NCI-H345 treated with DMSO at 0.1 percent for 48 hours (cell line): ENCODE measurements around the gene AMOTL1.
"Not testable (repeated sequence)": the region's sequence is repeated elsewhere in the genome, so short reads cannot be mapped to it uniquely, and the experiment has no call there.

Experiments
- DNase-seq: peaks from one replicate; lab custom pipeline; 2025; ENCODE audit not compliant: unreplicated experiment; lab: John Stamatoyannopoulos, UW

The AMOTL1 gene

DNA sequence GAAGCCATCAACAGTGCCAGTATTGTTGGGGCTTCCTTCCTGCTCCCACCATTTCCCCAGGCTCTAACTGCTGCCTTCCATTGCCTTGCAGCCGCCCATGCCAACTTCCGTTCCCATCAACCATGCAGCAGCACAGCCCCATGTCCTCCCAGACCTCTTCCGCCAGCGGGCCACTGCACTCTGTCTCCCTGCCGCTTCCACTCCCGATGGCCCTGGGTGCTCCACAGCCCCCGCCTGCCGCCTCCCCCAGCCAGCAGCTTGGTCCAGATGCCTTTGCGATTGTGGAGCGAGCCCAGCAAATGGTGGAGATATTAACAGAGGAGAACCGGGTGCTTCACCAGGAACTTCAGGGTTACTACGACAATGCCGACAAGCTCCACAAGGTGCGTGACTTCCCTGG, 53.3 kb downstream of the AMOTL1 start:
- no peak for DNase-seq

DNA sequence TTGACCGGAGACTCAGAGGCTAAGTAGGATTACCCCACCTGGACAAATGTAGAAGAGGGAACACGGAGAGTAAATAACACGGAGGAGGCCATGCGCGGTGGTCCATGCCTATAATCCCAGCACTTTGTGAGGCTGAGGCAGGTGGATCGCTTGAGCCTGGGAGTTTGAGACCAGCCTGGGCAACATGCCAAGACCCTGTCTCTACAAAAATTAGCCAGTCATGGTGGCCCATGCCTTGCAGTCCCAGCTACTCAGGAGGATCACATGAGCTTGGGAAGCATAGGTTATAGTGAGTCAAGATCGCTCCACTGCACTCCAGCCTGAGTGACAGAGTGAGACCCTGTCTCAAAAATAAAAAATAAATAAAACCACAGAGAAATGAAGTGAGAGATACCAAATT, 53.9 kb downstream of the AMOTL1 start:
- DNase-seq: no peak

DNA sequence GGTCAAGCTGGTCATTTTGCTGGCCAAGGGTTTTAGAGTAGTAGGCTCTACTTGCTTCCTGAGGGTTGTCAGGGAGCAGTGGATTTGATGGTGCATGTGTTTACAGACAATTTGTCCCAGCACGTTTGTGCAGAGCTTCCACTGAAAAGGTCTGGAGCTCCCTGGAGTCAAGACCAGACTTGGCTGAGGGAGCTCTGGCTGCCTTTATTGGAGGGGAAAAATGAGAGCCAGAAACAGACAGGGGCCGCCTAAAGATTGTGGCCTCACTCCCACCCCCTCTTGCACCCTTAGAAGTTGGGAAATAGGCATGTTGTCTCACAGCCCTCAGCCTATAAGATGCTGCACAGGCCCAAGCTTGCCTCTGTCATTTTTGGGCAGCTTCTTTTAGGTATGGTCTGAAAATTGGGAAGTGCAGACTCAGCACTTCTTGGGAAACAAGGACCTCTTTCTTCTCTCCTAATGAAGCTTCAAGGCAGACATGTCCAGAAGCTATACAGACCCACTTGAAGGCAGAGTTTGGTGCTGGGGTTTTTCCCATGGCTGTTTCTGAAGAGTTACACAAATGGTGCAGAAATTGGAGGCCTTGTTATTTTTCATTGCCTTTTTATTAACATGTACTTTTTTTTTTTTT, 55.1 kb downstream of the AMOTL1 start:
- no peak for DNase-seq

DNA sequence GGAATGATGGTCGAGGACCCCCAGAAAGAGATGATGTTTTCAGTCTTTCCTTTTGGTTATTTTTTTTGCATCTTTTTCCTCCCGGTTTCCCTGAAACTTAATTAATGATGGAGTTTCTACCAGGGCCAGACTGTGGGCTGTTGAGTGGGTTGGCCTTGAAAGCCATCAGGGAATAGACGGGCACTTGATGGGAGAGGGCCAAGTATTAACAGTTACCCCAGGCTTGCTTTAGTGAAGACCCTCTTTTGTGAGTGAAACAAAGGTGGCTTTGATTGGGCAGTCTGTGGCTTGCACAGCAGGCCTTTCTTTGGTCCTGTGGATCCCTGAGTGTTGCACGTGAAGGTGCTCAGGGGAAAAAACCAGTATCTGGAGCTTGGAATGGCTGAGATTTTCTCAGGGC, 56.9 kb downstream of the AMOTL1 start:
- no peak for DNase-seq

DNA sequence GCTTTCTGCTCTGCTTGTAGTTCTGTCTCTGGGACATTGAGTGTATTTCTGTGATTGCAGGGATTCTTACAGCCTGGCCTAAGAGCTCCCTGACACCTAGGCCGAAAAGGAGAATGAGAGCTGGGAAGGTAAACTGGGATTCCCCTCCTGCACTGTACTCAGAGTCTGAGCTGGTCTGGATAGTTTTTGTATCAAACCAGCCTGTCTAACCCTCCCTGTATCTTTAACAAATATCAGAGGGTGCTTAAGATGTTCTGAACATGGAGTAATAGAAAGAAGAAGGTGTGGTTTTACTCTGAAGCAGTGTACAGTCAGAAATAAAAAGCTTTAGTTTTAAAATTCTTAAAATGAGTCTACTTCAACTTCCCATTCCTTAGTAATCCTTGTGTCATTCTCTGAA, 57.3 kb downstream of the AMOTL1 start:
- DNase-seq: no peak

DNA sequence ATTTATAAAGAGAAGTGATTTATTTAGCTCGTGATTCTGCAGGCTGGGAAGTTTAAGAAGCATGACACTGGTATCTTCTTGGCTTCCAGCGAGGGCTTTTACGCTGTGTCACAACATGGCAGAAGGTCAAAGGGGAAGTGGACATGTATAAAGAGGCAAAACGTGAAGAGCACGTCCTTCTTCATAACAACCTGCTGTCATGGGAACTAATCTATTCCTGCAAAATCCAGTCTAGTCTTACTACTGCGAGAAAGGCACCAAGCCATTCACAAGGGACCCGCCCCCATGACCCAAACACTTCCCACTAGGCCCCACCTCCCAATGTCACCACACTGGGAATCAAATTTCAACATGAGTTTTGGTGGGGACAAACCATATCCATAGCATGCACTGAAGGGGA, 58.3 kb downstream of the AMOTL1 start:
- DNase-seq: no peak

DNA sequence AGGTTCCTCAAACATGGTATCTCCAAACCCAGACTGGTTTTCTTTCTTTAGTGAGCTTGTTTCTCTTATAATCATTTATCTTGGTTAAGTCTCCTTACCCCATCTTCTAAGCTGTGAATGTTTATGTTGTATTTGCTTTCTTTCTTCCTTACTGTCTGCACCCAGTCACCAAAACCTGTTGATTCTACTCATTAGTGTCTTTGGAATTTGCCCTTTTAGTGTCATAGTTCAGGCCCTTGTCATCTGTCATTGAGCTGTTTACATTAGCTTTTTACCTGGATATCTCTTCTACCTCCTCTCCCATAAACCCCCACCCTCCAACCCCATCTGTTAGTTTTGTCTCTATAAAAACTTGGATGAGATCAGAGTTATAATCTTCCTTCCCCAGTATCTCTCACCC, 59.9 kb downstream of the AMOTL1 start:
- DNase-seq: no peak

- no peak for DNase-seq
Measured at GRCh38 chr11:94830722-94831510, 62.8 kb downstream of the AMOTL1 start.

DNA sequence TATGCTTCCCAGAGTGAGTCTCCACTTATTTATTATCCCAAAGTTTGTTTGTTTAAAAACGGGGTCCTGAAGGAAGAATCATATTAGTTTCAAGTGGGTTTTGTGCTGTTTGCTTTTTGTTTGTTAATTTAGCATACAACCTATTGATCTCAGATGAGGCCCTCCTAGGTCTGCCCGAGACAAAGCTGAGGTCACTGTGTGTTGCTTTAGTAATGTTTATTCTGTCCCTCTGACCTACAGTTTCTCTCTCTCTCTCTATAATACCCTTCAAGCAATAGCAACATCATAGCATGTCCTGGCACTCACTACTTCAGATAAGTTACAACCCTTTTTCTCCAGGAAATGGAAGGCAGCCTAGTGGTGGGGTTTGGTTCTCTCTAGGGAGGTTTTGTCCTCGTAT, 63.4 kb downstream of the AMOTL1 start:
- DNase-seq: no peak

DNA sequence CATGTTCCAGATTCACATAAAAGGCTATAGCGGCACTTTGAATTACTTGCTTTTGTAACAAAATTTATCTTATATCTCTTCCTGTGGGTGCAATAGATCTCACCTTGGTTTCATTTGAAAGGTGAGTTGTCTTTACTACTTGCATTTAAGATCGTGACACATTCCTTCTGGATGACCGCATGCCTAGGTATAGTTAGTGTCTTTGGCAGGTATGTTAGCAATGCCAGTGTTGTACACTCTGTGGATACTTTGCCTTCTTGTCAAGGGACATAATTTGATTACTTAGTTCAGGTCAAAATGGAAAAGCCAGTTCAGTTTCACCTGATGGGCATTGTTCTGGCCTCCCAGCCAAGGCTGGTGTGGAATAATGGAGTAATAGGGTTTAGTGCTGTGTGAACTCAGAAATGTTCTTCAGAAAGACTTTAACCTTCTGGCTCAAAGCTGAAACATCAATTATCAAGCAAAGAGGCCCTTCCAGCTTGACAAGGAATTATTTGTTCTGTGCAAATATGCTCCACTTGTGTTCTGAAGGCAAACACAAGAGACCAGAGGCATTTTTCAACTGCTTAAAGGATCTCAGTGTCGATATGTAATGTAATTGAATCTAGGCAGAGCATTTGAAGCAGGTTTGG, 64.6 kb downstream of the AMOTL1 start:
- no peak for DNase-seq

DNA sequence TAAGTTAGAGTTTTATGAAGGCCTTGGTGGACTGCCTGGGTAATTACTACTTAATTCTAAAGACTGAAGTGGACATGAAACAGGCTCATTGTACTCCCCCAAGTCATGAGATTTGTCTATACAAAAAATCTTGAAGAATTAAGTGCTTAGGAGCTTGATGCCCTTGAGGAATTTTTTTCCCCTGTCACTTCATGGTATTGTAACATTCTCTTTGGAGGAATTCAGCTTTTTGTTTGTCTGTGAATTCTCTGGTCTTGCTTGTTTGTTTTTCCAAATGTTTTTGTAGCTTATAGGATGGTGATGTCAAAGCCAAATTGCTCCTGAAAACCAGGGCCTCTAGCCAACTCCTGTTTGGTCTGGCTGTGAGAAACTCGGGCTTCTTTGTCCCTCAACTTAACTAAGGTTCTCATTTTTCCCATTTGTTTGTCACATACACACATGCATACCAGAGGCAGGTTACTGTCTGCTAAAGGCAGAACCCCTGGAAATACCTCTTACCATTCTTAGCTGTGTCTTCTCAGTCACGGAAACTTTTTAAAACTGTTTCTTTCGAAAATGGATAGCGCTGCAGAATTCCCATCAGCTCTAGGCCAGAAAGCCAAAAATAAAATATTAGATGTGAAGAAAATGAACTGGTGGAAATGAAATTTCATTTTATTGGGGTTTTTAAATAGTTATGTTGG, 66.9 kb downstream of the AMOTL1 start:
- DNase-seq: no peak

- DNase-seq: no peak
Measured at GRCh38 chr11:94835594-94835927, 67.4 kb downstream of the AMOTL1 start.

DNA sequence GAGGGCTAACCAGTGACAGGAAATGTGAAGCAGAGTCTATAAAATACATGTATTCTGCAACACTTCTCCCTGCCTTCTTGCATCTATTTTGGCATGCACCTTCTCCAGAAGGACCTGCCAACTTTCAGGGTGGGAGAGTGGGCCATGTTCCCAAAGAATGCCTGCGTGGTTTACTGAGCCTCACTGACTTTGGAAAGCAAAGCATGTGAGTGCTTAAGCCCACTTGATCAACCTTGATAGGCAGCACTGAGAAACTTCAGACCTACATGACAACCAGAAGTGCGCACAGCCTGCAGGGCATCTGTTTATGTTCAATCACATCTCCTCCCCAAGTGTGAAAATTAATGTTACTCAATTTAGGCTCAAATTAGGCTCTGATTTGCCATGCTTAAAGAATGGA, 69.2 kb downstream of the AMOTL1 start:
- no peak for DNase-seq

GRCh38 chr11:94838027-94838731, 70.0 kb downstream of the AMOTL1 start:
- peak; percentile 24 for DNase-seq

DNA sequence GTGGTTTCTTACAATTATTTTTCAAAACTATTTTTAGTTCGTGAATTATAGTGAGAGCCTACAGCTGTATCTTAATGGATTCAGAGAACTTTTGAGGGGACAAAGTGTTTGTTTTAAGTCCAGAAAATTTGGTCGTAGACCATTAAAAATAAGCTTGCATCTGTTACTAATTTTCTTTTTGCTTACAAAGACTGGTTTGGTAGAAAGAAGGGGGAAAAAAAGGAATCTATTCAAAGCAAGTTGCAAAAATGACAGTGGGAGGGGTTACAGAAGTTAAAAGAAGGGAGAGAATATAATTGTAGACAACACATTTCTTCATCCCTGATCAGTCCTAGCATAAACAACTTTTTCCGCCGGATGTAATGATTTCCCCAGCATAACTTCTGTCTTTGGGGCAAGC, 72.1 kb downstream of the AMOTL1 start:
- no peak for DNase-seq

- no peak for DNase-seq
Measured at GRCh38 chr11:94844031-94844430, 75.9 kb downstream of the AMOTL1 start.

- DNase-seq: no peak
Measured at GRCh38 chr11:94845622-94846021, 77.5 kb downstream of the AMOTL1 start.

GRCh38 chr11:94849839-94850238, 81.7 kb downstream of the AMOTL1 start:
- DNase-seq: no peak

GRCh38 chr11:94851864-94852636, 83.9 kb downstream of the AMOTL1 start:
- DNase-seq: no peak

- not testable (repeated sequence) for DNase-seq
Measured at GRCh38 chr11:94853288-94853687, 85.1 kb downstream of the AMOTL1 start.

DNA sequence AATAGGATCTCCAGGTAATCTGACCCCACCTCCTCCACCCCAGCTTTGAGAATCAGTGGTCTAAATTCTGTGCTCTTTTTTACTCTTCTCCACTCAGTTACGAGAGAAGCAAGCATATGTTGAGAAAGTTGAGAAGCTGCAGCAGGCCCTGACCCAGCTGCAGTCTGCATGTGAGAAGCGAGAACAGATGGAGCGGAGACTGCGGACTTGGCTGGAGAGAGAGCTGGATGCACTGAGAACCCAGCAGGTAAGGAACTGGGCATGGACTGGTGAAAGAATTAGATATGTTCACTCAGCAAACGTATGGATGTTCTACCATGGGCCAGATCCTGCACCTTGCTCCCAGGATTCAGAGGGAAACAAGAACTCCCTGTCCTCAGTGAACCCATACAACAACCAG, 85.7 kb downstream of the AMOTL1 start:
- no peak for DNase-seq
